GM23338 (cell line): ENCODE results near the gene RPTOR. TPM values are rescaled to one million over a fixed set of nuclear protein-coding genes. Genes with fewer than 3 reads are reported as not detected.

Experiments
- ATAC-seq: fragments of 200-7000 bp; cut with Tn5 transposase; 3 replicates; pipeline ENCODE4 v1.9.1; 2020
- DNase-seq: peaks from one replicate; pipeline ENCODE4 v3.0.0-alpha.2; 2015; ENCODE audit warnings: low spot score
- H2AFZ ChIP-seq: fragments of 200-600 bp; sonication (generic); 2 replicates; pipeline ENCODE4 v1.8.0; 2016; ENCODE audit warnings: antibody characterized with exemption, mild to moderate bottlenecking, moderate library complexity
- H3F3A ChIP-seq: fragments of 200-600 bp; sonication (generic); replicated peaks from 2 replicates; pipeline ENCODE4 v1.8.0; 2017; ENCODE audit warnings: antibody characterized with exemption, mixed run types, low read depth
- H3K27ac ChIP-seq: fragments of 200-600 bp; sonication (generic); 2 replicates; pipeline ENCODE4 v1.6.1; 2016; ENCODE audit warnings: low read depth
- H3K27me3 ChIP-seq: fragments of 200-600 bp; sonication (generic); 2 replicates; pipeline ENCODE4 v1.8.0; 2016; ENCODE audit warnings: mild to moderate bottlenecking, mixed run types, moderate library complexity; ENCODE audit not compliant: insufficient read depth
- H3K36me3 ChIP-seq: fragments of 200-600 bp; sonication (generic); 2 replicates; pipeline ENCODE4 v1.8.0; 2016; ENCODE audit warnings: mild to moderate bottlenecking; ENCODE audit not compliant: insufficient read depth
- H3K4me1 ChIP-seq: fragments of 200-600 bp; sonication (generic); 2 replicates; pipeline ENCODE4 v1.8.0; 2016; ENCODE audit warnings: mild to moderate bottlenecking, moderate library complexity; ENCODE audit not compliant: insufficient read depth
- H3K4me2 ChIP-seq: fragments of 200-600 bp; sonication (generic); 2 replicates; pipeline ENCODE4 v1.7.1; 2017; ENCODE audit warnings: mixed run types
- H3K4me3 ChIP-seq: fragments of 200-600 bp; sonication (generic); 2 replicates; pipeline ENCODE4 v1.6.1; 2016; ENCODE audit warnings: mixed run types
- H3K79me2 ChIP-seq: fragments of 200-600 bp; sonication (generic); replicated peaks from 2 replicates; pipeline ENCODE4 v1.8.0; 2017; ENCODE audit warnings: mild to moderate bottlenecking; ENCODE audit not compliant: insufficient read depth
- H3K9me2 ChIP-seq: fragments of 200-600 bp; sonication (generic); 2 replicates; pipeline ENCODE4 v1.8.0; 2017; ENCODE audit not compliant: insufficient read depth
- H4K20me1 ChIP-seq: fragments of 200-600 bp; sonication (generic); replicated peaks from 2 replicates; pipeline ENCODE4 v1.8.0; 2017; ENCODE audit warnings: mild to moderate bottlenecking; ENCODE audit not compliant: insufficient read depth
- H3K27ac Mint-ChIP-seq: 2 replicates; pipeline ENCODE4 v1.8.0; 2020; ENCODE audit warnings: inconsistent platforms, mild to moderate bottlenecking, moderate library complexity, mixed read lengths
- H3K27me3 Mint-ChIP-seq: 3 replicates; pipeline ENCODE4 v1.8.0; 2022; ENCODE audit warnings: low read depth, mild to moderate bottlenecking, moderate library complexity, mixed read lengths, inconsistent platforms; ENCODE audit not compliant: insufficient read depth, poor library complexity
- H3K36me3 Mint-ChIP-seq: 3 replicates; pipeline ENCODE4 v1.8.0; 2021; ENCODE audit warnings: low read depth, mild to moderate bottlenecking, inconsistent platforms, moderate library complexity, mixed read lengths
- H3K4me1 Mint-ChIP-seq: 3 replicates; pipeline ENCODE4 v1.8.0; 2020; ENCODE audit warnings: mild to moderate bottlenecking, inconsistent platforms, mixed read lengths
- H3K4me3 Mint-ChIP-seq: 3 replicates; pipeline ENCODE4 v1.8.0; 2021; ENCODE audit warnings: moderate library complexity, mild to moderate bottlenecking, inconsistent platforms, mixed read lengths
- H3K9me3 Mint-ChIP-seq: 3 replicates; pipeline ENCODE4 v1.8.0; 2020; ENCODE audit warnings: moderate library complexity, mild to moderate bottlenecking, inconsistent platforms, mixed read lengths
- CREB1 ChIP-seq: fragments of 250-450 bp; sonication (Bioruptor Pico); IDR thresholded peaks from 2 replicates; pipeline ENCODE4 v1.5.0; 2020; ENCODE audit warnings: low read depth, mild to moderate bottlenecking, moderate library complexity
- CTCF ChIP-seq, 2 experiments: fragments of 200-600 bp in 1 of 2; sonication (generic) in 1 of 2; conservative IDR thresholded peaks; 2 replicates each; pipeline versions ENCODE4 v1.5.1 to v1.6.1; 2016 to 2017; ENCODE audit warnings: antibody characterized with exemption in 2 of 2, low read depth in 2 of 2, mild to moderate bottlenecking in 2 of 2, moderate library complexity in 1 of 2
- ETS1 ChIP-seq: IDR thresholded peaks from 2 replicates; pipeline ENCODE4 v1.6.1; 2016; ENCODE audit warnings: antibody characterized with exemption
- EZH2 ChIP-seq: fragments of 200-600 bp; sonication (generic); IDR thresholded peaks from one replicate; pipeline ENCODE4 v1.8.0; 2017; ENCODE audit warnings: antibody characterized with exemption, mild to moderate bottlenecking, low read depth; ENCODE audit not compliant: unreplicated experiment
- EZH2phosphoT487 ChIP-seq: fragments of 200-600 bp; sonication (generic); IDR thresholded peaks from one replicate; pipeline ENCODE4 v1.8.1; 2018; ENCODE audit warnings: antibody characterized with exemption; ENCODE audit not compliant: unreplicated experiment
- JUNB ChIP-seq: IDR thresholded peaks from one replicate; pipeline ENCODE4 v1.6.1; 2016; ENCODE audit warnings: antibody characterized with exemption; ENCODE audit not compliant: unreplicated experiment
- NANOG ChIP-seq: IDR thresholded peaks from 2 replicates; pipeline ENCODE4 v1.6.1; 2016; ENCODE audit warnings: antibody characterized with exemption, borderline replicate concordance
- POLR2AphosphoS5 ChIP-seq: IDR thresholded peaks from 2 replicates; pipeline ENCODE4 v1.6.1; 2016; ENCODE audit warnings: antibody characterized with exemption, low read depth
- STAT1 ChIP-seq: IDR thresholded peaks from one replicate; pipeline ENCODE4 v1.6.1; 2016; ENCODE audit warnings: antibody characterized with exemption; ENCODE audit not compliant: unreplicated experiment
- ZNF114 ChIP-seq: fragments of 250-450 bp; sonication (Bioruptor Pico); IDR thresholded peaks from 2 replicates; pipeline ENCODE4 v1.5.0; 2020; ENCODE audit warnings: mild to moderate bottlenecking, moderate library complexity
- ZNF331 ChIP-seq: fragments of 250-450 bp; sonication (Bioruptor Pico); IDR thresholded peaks from 2 replicates; pipeline ENCODE4 v1.5.0; 2020; ENCODE audit warnings: low read depth, mild to moderate bottlenecking, moderate library complexity
- polyA plus RNA-seq: library from polyadenylated mRNA; unstranded; fragments of >200 nt; fragmentation: Nextera tagmentation; extraction: Ambion mirVana; gene quantifications from 2 replicates; pipeline ENCODE4 v1.2.1, GENCODE V29; 2016
- total RNA-seq: library from RNA; depleted of rRNA; stranded (reverse); fragments of >200 nt; shearing (Covaris generic); gene quantifications from 2 replicates; pipeline ENCODE4 v1.2.3, GENCODE V29; 2014
- TF ChIP-seq, protein P1 (sequence below): IDR thresholded peaks from one replicate; pipeline ENCODE4 v1.6.1; 2018; ENCODE audit warnings: antibody characterized with exemption; ENCODE audit not compliant: unreplicated experiment
- TF ChIP-seq, protein P2 (sequence below): fragments of 250-450 bp; sonication (Bioruptor Pico); IDR thresholded peaks from 2 replicates; pipeline ENCODE4 v1.5.0; 2020; ENCODE audit warnings: mild to moderate bottlenecking, moderate library complexity

Gene RPTOR
- total and polyA plus RNA-seq, 2 experiments from 2014 or later = 9.5 to 38.0 TPM

DNA sequence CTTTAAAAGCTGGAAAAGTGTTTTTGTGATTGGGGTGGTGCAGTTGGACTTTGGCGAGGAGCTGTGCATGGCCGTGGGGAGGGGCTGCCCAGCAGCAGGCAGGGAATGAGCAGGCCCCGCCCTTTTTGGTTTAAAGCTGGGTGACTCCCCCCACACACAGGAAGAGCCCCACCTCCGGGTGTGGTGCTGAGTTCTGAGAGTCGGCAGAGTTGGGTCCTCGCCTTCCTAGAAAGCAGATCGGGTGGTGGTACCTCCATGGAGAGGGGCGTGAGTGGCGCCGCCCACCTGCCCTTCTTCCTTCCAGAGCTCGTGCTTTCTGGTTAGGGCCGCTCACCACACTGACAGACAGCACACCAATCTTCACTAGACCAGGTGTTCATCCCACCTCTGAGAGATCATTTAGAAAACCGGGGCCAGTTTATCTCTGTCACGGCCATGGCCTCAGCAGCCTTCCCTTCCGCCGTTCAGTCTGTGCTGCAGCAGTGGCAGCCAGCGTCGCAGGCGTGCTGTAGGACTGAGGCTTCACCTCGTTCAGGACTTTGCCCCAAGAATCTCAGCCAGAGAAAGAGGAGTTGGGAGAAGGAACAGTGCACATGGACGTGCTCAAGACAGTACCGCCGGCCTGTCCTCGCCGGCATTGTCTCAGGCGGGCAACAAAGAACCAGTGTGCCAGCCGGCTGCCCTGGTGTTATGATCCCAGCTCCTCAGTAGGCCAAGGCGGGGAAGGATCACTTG lies 303.0 kb downstream of the RPTOR start:
- no peak overlapping the region for H3K4me3 ChIP-seq
- H3K27ac ChIP-seq = no peak overlapping the region
- Mint-ChIP-seq H3K36me3 (peaks cover 12% of the 10 kb centered on the region), H3K4me3 (no peak overlapping the region), H3K4me1 (peaks cover 34% of the 10 kb centered on the region), H3K27me3 (peaks cover 8% of the 10 kb centered on the region), H3K9me3 (no peaks in the 10 kb centered on the region; the same call in 2 of the 3 replicates), H3K27ac (no peak overlapping the region)
- no peaks in the 10 kb centered on the region; the same call in 1 of the 2 replicates for H4K20me1 ChIP-seq
- TF ChIP-seq ETS1 (no peak), CTCF (conservative IDR thresholded peaks at IDR 0.05; ENCODE audit: low read depth in 2 of 2) (no peak), JUNB (no peak), ZNF331 (no peak), CREB1 (CRISPR knock-in tag) (no peak), STAT1 (no peak), EZH2phosphoT487 (no peak), EZH2 (no peak), POLR2AphosphoS5 (no peak), NANOG (no peak), ZNF114 (no peak)
- TF ChIP-seq, protein P1, sequence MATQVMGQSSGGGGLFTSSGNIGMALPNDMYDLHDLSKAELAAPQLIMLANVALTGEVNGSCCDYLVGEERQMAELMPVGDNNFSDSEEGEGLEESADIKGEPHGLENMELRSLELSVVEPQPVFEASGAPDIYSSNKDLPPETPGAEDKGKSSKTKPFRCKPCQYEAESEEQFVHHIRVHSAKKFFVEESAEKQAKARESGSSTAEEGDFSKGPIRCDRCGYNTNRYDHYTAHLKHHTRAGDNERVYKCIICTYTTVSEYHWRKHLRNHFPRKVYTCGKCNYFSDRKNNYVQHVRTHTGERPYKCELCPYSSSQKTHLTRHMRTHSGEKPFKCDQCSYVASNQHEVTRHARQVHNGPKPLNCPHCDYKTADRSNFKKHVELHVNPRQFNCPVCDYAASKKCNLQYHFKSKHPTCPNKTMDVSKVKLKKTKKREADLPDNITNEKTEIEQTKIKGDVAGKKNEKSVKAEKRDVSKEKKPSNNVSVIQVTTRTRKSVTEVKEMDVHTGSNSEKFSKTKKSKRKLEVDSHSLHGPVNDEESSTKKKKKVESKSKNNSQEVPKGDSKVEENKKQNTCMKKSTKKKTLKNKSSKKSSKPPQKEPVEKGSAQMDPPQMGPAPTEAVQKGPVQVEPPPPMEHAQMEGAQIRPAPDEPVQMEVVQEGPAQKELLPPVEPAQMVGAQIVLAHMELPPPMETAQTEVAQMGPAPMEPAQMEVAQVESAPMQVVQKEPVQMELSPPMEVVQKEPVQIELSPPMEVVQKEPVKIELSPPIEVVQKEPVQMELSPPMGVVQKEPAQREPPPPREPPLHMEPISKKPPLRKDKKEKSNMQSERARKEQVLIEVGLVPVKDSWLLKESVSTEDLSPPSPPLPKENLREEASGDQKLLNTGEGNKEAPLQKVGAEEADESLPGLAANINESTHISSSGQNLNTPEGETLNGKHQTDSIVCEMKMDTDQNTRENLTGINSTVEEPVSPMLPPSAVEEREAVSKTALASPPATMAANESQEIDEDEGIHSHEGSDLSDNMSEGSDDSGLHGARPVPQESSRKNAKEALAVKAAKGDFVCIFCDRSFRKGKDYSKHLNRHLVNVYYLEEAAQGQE = no peak
- TF ChIP-seq, protein P2, sequence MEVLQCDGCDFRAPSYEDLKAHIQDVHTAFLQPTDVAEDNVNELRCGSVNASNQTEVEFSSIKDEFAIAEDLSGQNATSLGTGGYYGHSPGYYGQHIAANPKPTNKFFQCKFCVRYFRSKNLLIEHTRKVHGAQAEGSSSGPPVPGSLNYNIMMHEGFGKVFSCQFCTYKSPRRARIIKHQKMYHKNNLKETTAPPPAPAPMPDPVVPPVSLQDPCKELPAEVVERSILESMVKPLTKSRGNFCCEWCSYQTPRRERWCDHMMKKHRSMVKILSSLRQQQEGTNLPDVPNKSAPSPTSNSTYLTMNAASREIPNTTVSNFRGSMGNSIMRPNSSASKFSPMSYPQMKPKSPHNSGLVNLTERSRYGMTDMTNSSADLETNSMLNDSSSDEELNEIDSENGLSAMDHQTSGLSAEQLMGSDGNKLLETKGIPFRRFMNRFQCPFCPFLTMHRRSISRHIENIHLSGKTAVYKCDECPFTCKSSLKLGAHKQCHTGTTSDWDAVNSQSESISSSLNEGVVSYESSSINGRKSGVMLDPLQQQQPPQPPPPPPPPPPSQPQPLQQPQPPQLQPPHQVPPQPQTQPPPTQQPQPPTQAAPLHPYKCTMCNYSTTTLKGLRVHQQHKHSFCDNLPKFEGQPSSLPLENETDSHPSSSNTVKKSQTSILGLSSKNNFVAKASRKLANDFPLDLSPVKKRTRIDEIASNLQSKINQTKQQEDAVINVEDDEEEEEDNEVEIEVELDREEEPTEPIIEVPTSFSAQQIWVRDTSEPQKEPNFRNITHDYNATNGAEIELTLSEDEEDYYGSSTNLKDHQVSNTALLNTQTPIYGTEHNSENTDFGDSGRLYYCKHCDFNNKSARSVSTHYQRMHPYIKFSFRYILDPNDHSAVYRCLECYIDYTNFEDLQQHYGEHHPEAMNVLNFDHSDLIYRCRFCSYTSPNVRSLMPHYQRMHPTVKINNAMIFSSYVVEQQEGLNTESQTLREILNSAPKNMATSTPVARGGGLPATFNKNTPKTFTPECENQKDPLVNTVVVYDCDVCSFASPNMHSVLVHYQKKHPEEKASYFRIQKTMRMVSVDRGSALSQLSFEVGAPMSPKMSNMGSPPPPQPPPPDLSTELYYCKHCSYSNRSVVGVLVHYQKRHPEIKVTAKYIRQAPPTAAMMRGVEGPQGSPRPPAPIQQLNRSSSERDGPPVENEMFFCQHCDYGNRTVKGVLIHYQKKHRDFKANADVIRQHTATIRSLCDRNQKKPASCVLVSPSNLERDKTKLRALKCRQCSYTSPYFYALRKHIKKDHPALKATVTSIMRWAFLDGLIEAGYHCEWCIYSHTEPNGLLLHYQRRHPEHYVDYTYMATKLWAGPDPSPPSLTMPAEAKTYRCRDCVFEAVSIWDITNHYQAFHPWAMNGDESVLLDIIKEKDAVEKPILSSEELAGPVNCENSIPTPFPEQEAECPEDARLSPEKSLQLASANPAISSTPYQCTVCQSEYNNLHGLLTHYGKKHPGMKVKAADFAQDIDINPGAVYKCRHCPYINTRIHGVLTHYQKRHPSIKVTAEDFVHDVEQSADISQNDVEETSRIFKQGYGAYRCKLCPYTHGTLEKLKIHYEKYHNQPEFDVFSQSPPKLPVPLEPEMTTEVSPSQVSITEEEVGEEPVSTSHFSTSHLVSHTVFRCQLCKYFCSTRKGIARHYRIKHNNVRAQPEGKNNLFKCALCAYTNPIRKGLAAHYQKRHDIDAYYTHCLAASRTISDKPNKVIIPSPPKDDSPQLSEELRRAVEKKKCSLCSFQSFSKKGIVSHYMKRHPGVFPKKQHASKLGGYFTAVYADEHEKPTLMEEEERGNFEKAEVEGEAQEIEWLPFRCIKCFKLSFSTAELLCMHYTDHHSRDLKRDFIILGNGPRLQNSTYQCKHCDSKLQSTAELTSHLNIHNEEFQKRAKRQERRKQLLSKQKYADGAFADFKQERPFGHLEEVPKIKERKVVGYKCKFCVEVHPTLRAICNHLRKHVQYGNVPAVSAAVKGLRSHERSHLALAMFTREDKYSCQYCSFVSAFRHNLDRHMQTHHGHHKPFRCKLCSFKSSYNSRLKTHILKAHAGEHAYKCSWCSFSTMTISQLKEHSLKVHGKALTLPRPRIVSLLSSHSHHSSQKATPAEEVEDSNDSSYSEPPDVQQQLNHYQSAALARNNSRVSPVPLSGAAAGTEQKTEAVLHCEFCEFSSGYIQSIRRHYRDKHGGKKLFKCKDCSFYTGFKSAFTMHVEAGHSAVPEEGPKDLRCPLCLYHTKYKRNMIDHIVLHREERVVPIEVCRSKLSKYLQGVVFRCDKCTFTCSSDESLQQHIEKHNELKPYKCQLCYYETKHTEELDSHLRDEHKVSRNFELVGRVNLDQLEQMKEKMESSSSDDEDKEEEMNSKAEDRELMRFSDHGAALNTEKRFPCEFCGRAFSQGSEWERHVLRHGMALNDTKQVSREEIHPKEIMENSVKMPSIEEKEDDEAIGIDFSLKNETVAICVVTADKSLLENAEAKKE (CRISPR knock-in tag) = no peak
- H3K36me3 ChIP-seq = no peaks in the 10 kb centered on the region
- ATAC-seq = no peak
- DNase-seq = no peak
- H3F3A ChIP-seq = no peaks in the 10 kb centered on the region
- no peaks in the 10 kb centered on the region for H3K9me2 ChIP-seq
- no peaks in the 10 kb centered on the region for H3K4me1 ChIP-seq
- no peaks in the 10 kb centered on the region for H3K79me2 ChIP-seq
- no peaks in the 10 kb centered on the region for H3K27me3 ChIP-seq
- no peak overlapping the region for H3K4me2 ChIP-seq
- no peak overlapping the region for H2AFZ ChIP-seq
